ENCODE measurements around the gene ACSL6. TPM values are rescaled to one million over a fixed set of nuclear protein-coding genes. Genes with fewer than 3 reads are reported as not detected.
"Not testable (repeated sequence)": the region's sequence is repeated elsewhere in the genome, so short reads cannot be mapped to it uniquely, and the experiment has no call there.

The ACSL6 gene
- total RNA-seq, 1 donor from 2014 or later, result 2.5 TPM

- DNase-seq, result no peak
Observed at GRCh38 chr5:131939690-131940345, 71.6 kb downstream of the ACSL6 start.

DNA sequence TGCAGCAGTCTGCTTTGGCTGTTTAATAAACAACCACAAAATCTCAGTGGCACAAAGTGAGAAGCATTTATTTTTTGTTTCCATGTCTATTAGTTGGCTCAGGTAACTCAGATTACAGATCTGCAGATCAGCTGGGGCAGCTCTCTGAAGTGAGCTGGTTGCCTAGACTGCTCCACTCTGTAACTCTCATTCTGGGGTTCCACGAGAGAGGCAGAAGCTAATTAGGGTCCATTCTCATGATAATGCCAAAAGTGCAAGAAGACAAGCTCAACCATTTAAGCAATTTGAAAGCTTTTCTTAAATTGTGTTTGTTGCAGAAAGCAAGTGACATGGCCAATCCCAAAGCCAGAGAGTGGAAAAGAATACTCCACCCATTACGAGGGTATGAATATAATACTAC is 79.2 kb downstream of the ACSL6 start:
- no peak for DNase-seq

DNA sequence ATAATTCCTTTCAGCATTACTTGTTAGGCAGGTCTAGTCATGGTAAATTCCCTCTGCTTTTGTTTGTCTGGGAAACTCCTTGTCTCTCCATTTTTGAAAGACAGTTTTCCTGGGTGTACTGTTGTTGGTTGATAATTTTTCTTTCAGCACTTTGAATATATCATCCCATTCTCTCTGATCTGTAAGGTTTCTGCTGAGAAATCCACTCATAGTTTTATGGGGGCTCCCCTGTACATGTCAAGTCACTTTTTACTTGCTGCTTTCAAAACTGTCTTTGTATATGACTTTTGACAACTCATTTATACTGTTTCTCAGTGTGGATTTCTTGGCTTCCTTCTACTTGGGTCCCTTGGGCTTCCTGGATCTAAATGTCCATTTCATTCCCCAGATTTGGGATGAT is 82.5 kb downstream of the ACSL6 start:
- no peak for DNase-seq

DNA sequence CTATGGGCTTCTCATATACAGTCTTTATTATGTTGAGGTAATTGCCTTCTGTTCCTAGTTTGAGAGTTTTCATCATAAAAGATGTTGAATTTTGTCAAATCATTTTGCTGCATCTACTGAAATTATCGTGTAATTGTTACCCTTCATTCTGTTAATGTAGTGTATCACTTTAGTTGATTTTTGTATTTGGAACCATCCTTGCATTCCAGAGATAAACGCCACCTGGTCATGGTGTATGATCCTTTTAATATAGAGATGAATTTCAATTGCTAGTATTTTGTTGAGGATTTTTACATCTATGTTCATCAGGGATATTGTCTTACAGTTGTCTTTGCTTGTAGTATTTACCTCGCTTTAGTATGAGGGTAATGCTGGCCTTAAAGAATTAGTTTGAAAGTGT is 85.3 kb downstream of the ACSL6 start:
- DNase-seq, result no peak

DNA sequence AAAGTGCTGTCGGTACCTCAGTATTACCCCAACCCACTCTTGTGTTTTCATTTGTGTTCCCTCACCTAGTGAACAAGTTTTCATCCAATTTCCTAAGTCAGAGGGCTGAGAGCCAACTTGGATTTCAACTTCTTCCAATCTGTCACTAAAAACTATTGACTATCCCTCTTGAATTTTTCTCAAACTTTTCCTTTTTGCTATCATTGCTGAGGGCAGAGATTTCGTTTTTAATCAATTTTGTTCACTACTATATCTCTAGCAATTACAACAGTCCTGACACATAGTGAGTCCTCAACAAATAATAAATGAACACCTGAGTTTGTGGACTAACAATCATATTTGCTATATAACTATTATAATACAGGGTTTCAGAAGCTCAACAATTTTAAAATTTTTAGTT is 95.0 kb downstream of the ACSL6 start:
- no peak for DNase-seq

GRCh38 chr5:131914472-131914871 is 97.0 kb downstream of the ACSL6 start:
- no peak for DNase-seq

DNA sequence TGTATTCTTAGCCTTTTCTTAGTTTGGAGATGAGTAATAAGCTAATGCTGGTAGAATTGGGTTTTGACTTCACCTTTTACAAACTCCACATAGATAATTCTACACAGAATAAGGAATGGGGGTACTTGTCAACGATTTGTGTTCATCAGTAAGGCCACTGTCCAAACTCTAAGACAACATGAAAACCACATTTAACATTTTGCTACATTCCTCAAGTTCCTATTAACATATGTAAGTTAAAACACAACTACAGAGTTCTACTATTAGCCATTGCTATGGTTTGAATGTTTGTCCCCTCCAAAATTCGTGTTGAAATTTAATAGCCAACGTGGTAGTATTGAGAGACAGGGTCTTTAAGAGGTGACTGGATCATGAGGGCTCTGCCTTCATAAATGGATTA is 97.9 kb downstream of the ACSL6 start:
- DNase-seq, result no peak

DNA sequence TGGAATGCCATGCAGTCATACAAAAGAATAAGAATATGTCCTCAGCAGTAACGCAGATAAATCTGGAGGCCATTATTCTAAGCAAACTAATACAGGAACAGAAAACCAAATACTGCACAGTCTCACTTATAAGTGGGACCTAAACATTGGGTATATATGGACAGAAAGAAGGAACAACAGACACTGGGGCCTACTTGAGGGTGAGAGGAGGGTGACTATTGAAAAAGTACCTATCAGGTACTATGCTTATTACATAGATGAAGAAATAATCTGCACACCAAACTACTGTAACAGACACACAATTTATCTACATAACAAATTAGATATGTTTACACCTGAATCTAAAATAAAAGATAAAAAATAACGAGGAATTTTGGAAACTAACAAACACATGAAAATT is 104.8 kb downstream of the ACSL6 start:
- no peak for DNase-seq

GRCh38 chr5:131902266-131902665 is 109.2 kb downstream of the ACSL6 start:
- DNase-seq, result not testable (repeated sequence)

Other genes with a start within 250 kb of the ACSL6 start
- gene FNIP1, start 214.6 kb downstream of the ACSL6 start, total RNA-seq, result 74.8 TPM
- gene MEIKIN, start 66.0 kb downstream of the ACSL6 start, total RNA-seq, result 3.9 TPM
- gene IL3, start 49.0 kb upstream of the ACSL6 start, total RNA-seq, result not detected
- gene CSF2, start 62.1 kb upstream of the ACSL6 start, total RNA-seq, result not detected
- 87.2 TPM for gene P4HA2, start 216.2 kb upstream of the ACSL6 start, total RNA-seq
- gene PDLIM4, start 246.0 kb upstream of the ACSL6 start, total RNA-seq, result 49.6 TPM

All from tongue (tissue), 2 donors.